SW480 (cell line): ENCODE measurements around the gene GPR161.
"Not testable (repeated sequence)": the region's sequence is repeated elsewhere in the genome, so short reads cannot be mapped to it uniquely, and the experiment has no call there.

Experiments used
- DNase-seq: peaks from one replicate; pipeline ENCODE4 v3.0.0-alpha.2; 2016; ENCODE audit warnings: low spot score

GPR161 gene, protein sequence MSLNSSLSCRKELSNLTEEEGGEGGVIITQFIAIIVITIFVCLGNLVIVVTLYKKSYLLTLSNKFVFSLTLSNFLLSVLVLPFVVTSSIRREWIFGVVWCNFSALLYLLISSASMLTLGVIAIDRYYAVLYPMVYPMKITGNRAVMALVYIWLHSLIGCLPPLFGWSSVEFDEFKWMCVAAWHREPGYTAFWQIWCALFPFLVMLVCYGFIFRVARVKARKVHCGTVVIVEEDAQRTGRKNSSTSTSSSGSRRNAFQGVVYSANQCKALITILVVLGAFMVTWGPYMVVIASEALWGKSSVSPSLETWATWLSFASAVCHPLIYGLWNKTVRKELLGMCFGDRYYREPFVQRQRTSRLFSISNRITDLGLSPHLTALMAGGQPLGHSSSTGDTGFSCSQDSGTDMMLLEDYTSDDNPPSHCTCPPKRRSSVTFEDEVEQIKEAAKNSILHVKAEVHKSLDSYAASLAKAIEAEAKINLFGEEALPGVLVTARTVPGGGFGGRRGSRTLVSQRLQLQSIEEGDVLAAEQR

DNA sequence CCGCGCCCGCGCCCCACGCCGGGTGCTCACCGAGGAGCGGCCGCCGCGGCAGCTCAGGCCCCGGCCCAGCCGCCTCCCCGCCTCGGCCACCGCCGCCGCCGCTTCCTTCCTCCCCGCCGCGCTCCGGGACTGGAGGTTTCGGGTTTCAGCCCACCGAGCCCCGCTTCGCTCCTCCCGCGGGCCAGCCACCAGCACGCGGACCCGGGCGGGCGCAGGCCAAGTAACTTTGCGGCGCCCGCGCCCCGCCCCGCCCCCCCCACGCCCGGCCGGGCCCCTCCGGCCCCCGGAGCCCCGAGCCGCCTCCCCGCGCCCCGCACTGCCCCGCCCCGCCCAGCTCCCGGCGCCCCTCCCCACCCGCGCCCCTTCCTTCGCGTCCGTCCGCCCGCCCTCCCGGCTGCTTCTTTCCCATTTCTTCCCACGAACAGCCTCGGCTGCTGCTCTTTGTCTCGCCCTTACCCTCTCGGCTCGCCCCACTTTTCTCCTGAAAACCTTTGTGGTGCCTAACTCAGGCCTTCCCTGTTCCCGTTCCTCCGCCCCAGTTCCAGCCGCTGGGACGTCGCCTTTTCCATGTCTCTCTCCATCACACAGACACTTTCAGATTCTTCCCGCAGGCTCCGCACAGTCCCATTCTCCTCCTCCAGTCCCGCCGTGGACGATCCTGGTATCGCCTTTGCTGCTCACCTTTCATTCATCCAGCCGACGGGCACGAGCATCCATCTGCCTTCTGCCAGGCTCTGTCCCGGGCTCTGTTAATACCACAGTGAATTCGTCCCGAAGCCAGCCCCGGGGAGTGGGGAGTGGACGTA is at the start of gene GPR161:
Gene GPR161 (minus strand): TSS at position 222 of the 806 bp plus-strand sequence. CDS start 32,080 bp downstream, outside the sequence.
- peak; percentile 68 for DNase-seq

DNA sequence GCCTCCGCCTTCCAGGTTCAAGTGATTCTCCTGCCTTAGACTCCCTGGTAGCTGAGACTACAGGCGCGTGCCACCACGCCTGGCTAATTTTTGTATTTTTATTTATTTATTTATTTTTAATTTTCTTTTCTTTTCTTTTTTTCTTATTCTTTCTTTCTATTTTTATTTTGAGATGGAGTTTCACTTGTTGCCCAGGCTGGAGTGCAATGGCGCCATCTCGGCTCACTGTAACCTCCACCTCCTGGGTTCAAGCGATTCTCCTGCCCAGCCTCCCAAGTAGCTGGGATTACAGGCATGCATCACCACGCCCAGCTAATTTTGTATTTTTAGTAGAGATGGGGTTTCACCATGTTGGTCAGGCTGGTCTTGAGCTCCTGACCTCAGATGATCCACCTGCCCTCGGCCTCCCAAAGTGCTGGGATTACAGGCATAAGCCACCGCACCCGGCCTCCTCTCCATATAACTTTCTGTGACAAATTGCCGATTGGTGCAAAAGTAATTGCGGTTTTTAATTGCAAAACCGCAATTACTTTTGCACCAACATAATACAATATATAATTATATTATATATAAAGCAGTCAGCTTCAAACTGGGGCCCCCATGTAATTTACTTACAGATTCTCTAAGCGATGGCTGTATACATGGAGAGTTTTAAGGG is 44.5 kb upstream of the GPR161 start:
- not testable (repeated sequence) for DNase-seq

DNA sequence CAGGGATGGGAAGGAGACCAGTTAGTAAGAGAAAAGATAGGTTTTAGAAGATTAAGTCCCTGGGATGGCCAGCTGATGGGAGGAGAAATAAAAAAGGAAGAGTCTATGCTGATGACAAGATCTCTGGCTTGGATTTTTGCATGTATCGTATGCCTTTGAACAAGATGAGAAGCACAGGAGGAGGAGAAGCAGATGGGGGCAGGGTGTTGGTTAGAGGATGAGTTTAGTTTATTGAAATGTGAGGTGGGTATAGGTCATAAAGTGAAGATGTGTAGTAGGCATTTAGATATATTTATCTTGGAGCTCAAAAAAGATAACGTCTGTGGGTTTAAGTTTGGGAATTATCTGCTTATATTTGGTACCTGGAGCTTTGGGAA is 43.4 kb upstream of the GPR161 start:
- DNase-seq: no peak

DNA sequence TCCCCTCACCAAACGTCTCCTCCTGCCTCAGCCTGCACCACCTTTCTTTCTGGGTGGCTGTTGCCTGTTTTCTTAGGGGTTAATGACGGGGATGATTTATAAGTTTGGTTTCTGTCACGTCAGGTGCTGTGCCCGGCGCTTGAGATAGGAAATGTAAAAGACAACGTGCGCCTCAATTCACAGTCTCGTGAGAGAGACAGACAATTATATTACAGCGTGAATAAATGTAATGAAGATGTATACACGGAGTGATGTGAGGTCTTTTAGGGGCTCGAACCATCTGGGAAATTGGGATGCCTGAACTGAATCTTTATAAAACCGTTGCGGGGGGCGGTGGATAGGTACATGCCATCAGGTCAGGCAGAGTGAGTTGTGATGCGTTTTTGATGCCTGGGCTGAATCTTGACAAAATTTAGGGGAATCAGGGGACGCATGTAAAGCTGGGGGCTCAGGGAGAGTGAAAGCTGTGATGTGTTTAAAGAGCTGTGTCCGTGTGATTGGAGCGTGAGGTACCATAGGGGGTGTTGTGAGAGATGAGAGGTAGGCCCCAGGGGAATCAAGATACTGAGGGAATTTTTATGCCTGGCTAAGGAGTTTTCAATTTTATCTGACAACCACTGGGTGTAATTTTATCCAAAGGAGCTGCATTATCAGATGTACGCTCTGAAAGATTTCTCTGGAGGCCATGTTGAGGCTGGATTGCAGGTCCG is 42.9 kb upstream of the GPR161 start:
- DNase-seq: peak; percentile 14

DNA sequence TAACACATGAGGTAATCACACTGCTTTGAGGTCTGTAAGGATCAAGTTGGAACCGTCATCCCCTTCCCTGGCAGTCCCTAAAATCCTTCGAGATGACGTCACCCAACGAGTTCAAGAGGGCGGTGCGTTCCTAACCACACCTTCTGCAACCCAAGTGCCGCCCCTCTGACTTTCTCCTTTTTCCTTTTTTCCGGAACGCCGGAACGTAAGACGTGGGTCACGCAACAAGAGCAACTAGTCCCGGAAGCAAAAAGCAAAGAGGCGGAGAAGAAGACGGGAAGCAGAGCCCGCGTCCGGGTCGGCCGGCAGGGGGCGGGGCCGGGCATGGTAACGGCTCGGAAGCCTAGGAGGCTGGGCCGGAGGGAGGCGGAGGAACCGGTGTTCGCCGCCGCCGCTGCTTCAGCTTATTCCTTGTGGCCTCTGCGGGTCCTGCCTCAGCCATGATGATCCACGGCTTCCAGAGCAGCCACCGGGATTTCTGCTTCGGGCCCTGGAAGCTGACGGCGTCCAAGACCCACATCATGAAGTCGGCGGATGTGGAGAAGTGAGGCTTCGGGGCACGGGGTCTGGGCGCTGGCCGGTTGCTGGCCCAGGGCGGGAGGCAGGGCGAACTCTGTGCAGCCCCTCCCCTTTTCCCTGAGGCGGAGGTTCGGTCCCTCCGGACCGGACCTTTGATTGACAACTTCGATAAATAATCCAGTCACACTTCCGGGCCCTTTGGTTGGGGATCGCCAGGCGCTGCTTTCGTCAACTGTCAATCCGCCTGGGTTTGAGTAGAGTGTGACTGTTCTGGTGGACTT is 42.1 kb upstream of the GPR161 start, which contains the start of gene TIPRL:
Gene TIPRL (plus strand): TSS at position 325 of the 800 bp plus-strand sequence. CDS start 116 bp downstream, at position 441.
- DNase-seq: peak; percentile 97

DNA sequence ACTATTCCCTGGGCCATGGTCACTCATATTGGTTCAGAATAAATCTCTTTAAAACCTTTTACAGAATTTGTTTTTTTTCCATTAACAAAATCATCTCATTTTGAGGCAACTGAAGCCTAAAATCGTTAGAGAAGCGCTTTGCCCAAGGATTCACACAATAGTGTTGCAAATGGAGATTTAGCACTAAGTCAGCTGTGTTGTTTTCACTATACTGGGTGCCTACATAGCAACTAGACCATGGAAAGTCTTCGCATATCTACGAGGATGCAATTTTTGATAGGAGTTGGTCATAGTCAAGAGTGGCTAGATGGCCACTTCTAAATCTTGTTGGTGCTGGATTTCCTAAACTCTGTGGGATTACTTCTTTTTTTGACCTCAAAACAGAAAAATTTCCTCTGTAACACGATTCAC is 41.5 kb upstream of the GPR161 start:
- DNase-seq: no peak

DNA sequence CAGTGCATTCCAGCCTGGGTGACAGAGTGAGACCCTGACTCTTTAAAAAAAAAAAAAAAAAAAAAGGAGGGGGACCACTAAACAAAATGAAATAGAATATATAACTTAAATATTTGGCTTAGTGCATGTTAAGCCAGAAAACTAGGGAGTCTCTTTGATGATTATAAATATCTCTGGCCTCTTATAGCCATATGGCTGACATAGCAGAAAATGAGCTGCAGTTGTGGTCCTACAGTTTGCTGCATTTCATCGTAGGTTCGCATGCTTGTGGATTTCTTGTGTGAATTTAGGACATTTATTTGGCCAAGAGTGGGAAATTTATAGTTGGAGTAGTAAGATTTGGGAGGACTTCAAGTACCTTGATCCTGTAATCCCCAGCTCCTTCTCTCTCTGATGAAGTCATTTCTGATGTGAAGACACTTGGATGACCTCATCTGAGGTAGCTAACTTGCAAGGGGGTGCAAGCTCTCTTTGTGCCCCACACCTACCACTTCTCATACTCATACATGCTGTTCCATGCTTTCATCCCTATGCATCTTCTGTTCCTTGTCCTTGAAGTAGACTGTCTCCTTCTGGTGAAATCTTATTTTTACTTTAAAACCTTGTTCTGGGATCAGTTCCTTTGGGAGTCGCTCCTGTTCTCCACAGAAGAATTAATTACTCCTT is 35.7 kb upstream of the GPR161 start:
- DNase-seq: no peak

DNA sequence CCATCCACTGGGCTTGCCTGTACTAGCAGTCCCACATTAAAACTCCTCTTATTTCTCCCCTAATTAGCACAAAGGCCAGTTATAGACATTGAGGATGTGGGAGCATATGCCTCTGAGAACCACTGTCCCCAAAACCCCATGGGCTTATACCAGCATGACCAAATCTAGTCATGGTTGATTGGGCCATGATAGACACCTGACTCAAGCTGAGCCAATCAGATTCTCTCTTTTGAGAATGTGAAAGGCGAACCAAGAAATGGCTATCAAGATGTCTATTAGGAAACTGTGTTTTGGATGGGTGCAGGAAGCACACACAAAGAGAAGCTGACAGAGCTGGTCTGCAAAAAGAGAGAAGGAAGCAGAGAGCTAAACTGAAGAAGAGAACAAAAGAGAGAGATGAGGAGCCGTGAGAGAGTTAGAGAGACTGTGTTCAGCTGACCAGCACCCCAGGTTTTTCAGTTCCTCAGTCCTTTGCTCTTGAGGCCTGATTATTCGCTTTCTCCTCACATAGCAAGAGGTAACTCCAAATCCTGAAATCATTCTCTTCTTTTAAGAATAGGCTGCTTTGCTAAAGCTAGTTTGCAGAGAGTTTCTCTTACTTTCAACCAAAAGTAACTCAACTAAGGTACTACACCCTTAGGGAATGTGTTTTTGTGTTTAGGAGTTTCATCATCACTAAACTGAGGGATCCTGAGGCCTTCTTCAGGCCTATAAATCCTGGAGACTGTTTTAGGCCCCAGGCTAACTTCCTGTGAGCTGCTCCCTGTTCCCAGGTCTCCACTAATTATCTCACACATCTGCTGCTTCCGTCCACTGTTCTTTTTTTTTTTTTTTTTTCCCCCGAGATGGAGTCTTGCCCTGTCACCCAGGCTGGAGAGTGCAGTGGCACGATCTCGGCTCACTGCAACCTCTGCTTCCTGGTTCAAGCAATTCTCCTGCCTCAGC is 34.1 kb upstream of the GPR161 start:
- no peak for DNase-seq

DNA sequence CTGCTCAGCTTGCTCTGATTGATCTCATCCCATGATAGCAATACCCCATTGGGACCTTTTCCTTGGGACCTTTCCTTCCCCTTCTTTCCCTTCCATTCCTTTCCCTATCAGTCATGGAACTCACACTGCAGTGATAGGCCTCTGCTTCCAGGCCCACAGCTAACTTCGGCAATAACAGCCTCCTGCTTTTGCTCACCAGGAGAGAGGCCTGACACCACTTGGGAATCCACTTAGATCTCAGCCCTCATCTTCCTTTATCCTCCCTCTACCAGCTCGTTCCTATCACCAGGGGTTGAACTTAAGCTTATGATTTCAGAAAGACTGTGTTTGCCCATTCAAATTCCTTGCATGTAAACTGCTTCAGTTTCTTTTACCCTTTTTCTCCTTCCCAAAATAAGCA is 31.1 kb upstream of the GPR161 start:
- no peak for DNase-seq

DNA sequence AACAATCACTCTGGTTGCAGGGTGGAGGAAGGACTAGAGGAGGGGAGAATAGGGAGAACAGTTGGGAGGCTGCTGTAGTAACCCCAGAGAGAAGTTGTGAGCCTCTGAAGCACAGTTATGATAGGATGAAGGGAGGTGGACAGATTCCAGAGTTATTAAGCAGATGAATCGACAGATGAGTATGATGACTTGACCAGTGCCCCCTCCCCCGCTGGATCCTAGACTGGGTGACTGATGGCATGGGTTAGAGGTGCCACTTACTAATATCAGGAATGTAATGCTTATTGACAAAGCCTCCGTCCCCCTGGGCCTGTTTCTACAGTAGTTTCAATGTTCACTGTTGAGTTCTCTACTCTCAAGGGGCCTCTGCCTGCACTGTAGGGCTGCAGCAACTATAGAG is 28.0 kb upstream of the GPR161 start:
- no peak for DNase-seq

DNA sequence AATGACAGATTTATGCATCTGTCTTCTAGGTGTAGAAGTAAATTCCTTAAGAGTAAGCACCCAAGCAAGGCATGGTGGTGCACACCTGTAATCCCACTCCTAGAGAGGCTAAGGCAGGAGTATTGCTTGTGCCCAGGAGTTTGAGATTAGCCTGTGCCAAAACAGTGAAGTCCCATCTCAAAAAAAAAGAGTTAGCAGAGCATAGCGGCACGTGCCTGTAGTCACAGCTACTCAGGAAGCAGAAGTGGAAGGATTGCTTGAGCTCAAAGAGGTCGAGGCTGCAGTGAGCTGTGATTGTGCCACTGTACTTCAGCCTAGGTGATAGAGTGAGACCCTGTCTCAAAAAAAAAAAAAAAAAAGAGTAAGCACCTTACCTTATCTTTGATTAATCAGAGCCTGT is 26.9 kb upstream of the GPR161 start:
- no peak for DNase-seq

DNA sequence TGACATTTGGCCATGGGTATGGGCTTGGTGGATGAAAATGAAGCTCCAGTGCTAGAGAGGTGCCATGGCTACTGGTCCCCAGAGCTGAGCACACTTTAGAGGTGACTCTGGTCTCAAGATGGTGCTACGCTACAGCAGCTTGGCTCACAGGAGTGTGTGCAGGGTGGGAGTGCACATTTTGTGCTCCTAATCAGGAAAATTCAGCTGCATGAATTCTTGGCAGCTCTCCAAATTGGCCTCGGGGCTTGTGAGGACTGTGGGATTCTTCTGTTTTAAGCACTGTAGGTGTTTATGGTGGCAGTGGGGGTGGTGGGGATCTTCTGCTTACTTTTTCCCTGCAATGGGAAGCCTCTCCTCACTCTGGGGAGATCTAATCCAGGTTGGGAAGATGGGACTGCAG is 24.7 kb upstream of the GPR161 start:
- no peak for DNase-seq

DNA sequence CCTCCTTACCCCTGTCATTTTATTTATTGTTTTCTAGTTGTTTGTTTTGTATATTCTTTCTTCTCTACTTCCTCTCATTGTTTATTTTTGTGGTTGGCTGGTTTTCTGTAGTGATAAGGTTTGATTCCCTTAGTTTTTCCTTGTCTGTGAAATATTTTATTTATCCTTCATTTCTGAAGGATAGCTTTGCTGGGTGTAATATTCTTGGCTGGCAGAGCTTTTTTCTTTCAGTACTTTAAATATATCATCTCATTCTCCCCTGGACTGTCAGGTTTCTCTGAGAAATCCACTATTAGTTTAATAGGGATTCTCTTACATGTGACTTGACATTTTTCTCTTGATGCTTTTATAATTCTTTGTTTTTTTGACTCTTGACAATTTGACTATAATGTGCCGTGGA is 23.2 kb upstream of the GPR161 start:
- no peak for DNase-seq

DNA sequence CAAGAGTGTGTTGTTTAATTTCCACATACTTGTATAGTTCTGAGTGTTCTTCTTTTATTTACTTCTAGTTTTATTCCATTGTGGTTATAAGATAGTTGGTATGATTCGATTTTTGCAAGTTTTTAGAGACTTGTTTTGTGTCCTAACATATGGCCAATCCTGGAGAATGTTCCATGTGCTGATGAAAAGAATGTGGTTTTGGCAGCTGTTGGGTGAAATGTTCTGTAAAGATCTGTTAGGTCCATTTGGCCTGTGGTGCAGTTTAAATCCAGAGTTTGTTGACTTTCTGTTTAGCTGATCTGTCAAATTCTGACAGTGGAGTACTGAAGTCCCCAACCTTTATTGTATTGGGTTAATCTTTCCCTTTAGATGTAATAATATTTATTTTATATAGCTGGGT is 22.5 kb upstream of the GPR161 start:
- no peak for DNase-seq

DNA sequence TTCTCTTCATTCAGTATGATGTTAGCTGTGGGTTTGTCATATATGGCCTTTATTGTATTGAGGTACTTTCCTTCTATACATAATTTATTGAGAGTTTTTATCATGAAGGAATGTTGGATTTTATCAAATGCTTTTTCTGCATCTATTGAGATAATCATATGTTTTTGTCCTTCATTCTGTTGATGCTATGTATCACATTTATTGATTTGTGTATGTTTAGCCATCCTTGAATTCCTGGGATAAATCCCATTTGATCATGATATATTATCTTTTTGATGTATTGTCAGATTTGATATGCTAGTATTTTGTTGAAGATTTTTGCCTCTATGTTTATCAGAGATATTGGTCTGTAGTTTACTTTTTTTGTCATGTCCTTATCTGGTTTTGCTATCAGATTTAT is 20.9 kb upstream of the GPR161 start:
- no peak for DNase-seq

DNA sequence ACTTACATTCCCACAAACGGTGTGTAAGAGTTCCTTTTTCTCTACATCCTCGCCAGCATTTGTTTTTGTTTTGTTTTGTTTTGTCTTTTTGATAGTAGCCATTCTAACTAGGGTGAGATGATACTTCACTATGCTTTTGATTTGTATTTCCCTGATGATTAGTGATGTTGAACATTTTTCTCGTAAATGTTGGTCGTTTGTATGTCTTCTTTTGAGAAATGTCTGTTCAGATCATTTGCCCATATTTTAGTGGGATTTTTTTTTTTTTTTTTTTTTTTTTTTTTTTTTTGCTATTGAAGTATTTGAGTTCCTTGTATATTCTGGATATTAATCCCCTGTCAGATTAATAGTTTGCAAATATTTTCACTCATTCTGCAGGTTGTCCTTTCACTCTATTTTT is 19.2 kb upstream of the GPR161 start:
- no peak for DNase-seq

DNA sequence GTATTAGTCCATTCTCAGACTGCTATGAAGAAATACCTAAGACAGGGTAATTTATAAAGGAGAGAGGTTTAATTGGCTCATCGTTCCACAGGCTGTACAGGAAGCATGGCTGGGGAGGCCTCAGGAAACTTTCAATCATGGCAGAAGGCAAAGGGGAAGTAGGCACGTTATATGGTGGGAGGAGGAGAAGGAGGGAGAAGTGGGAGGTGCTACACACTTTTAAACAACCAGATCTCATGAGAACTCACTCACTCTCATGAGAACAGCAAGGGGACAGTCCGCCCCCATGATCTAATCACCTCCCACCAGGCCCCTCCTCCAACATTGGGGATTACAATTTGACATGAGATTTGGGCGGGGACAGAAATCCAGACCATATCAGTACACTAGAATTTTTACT is 18.0 kb upstream of the GPR161 start:
- DNase-seq: not testable (repeated sequence)

DNA sequence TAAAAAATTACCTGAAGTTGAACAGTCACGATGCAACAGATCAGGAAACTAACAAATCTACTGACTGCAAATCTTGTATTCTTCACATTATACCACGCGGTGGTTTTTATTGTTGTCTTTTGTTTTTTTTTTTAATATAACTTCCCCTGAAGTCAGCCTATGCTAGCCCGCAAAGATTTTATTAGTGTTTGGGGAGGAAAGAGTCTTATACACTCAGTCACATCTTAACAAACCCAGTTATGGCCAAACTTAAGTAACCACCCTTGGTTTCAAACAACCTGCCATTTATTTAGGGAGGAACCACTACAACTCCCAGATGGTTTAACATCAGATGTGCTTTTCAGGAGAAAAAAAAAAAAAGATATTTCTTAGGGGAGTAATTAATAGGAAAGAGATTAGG is 15.2 kb upstream of the GPR161 start:
- no peak for DNase-seq

DNA sequence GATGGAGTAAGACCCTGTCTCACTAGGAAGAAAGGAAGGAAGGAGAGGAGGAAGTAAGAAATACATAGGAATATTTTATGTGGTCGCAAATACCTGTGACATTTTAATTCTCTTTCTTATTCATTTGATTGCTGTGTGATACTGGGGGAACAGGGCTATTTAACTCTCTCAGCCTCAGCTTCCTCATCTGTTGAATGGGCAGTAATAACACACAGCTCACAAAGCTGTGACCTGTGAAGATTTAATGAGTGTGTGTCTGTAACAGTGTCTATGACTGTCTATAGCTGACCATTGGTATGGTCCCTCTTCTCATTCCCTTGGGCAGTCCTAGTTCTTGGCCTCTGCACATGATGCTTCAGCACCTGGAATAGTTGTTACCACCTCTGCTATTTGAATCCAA is 13.6 kb upstream of the GPR161 start:
- no peak for DNase-seq
